Peyer's patch (tissue), 4 donors: ENCODE data around the gene MLPH.

Experiments used
- POLR2A ChIP-seq, 2 donors: fragments of 450-650 bp; IDR thresholded peaks; one replicate each; pipeline ENCODE4 v1.5.1; 2017; ENCODE audit warnings: antibody characterized with exemption in 2 of 2, mild to moderate bottlenecking in 2 of 2, moderate library complexity in 2 of 2
- TF ChIP-seq, protein P1 (sequence below), 6 experiments: fragments of 450-650 bp in 4 of 6; fragments of 200-600 bp in 2 of 6; sonication (generic) in 1 of 6; IDR thresholded peaks; one replicate each; pipeline ENCODE4 v1.5.1; 2017 to 2019; ENCODE audit warnings: antibody characterized with exemption in 6 of 6, mild to moderate bottlenecking in 3 of 6, moderate library complexity in 1 of 6

- TF ChIP-seq, protein P1, sequence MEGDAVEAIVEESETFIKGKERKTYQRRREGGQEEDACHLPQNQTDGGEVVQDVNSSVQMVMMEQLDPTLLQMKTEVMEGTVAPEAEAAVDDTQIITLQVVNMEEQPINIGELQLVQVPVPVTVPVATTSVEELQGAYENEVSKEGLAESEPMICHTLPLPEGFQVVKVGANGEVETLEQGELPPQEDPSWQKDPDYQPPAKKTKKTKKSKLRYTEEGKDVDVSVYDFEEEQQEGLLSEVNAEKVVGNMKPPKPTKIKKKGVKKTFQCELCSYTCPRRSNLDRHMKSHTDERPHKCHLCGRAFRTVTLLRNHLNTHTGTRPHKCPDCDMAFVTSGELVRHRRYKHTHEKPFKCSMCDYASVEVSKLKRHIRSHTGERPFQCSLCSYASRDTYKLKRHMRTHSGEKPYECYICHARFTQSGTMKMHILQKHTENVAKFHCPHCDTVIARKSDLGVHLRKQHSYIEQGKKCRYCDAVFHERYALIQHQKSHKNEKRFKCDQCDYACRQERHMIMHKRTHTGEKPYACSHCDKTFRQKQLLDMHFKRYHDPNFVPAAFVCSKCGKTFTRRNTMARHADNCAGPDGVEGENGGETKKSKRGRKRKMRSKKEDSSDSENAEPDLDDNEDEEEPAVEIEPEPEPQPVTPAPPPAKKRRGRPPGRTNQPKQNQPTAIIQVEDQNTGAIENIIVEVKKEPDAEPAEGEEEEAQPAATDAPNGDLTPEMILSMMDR (IDR thresholded peaks at IDR 0.05) = no peak
- no peak for TF ChIP-seq POLR2A (IDR thresholded peaks at IDR 0.05)
Observed at GRCh38 chr2:237563816-237564215, 76.8 kb downstream of the MLPH start.
